ENCODE measurements around the gene DSCAM. TPM values are rescaled to one million over a fixed set of nuclear protein-coding genes. Genes with fewer than 3 reads are reported as not detected.

Gene DSCAM
- total RNA-seq, 1 experiment from 2014 or later = 0.66 TPM

GRCh38 chr21:40250514-40251294, 596.3 kb downstream of the DSCAM start:
- H3K36me3 ChIP-seq (replicated peaks; ENCODE audit: control insufficient read depth, insufficient read depth, low read length) = no peaks in the 10 kb centered on the region
- no peak for DNase-seq
- H3K4me3 ChIP-seq (ENCODE audit: insufficient read depth, low read depth, low read length) = no peak overlapping the region
- no peaks in the 10 kb centered on the region for H3K27me3 ChIP-seq (ENCODE audit: control insufficient read depth, insufficient read depth, low read length)

- no peak for DNase-seq
- Histone ChIP-seq H3K36me3 (replicated peaks; ENCODE audit: control insufficient read depth, insufficient read depth, low read length) (no peaks in the 10 kb centered on the region), H3K27me3 (ENCODE audit: control insufficient read depth, insufficient read depth, low read length) (no peaks in the 10 kb centered on the region), H3K4me3 (ENCODE audit: insufficient read depth, low read depth, low read length) (no peak overlapping the region)
Measured at GRCh38 chr21:40244981-40245380, 602.0 kb downstream of the DSCAM start.

- DNase-seq = no peak
- Histone ChIP-seq H3K27me3 (ENCODE audit: control insufficient read depth, insufficient read depth, low read length) (no peaks in the 10 kb centered on the region), H3K36me3 (replicated peaks; ENCODE audit: control insufficient read depth, insufficient read depth, low read length) (no peaks in the 10 kb centered on the region), H3K4me3 (ENCODE audit: insufficient read depth, low read depth, low read length) (no peak overlapping the region)
Measured at GRCh38 chr21:40243685-40244084, 603.3 kb downstream of the DSCAM start.

GRCh38 chr21:40242586-40243265, 604.2 kb downstream of the DSCAM start:
- H3K27me3 ChIP-seq (ENCODE audit: control insufficient read depth, insufficient read depth, low read length) = no peaks in the 10 kb centered on the region
- no peak for DNase-seq
- no peaks in the 10 kb centered on the region for H3K36me3 ChIP-seq (replicated peaks; ENCODE audit: control insufficient read depth, insufficient read depth, low read length)
- no peak overlapping the region for H3K4me3 ChIP-seq (ENCODE audit: insufficient read depth, low read depth, low read length)

GRCh38 chr21:40235528-40235927, 611.4 kb downstream of the DSCAM start:
- Histone ChIP-seq H3K36me3 (replicated peaks; ENCODE audit: control insufficient read depth, insufficient read depth, low read length) (no peaks in the 10 kb centered on the region), H3K4me3 (ENCODE audit: insufficient read depth, low read depth, low read length) (no peak overlapping the region), H3K27me3 (ENCODE audit: control insufficient read depth, insufficient read depth, low read length) (no peaks in the 10 kb centered on the region)
- DNase-seq = no peak

GRCh38 chr21:40231979-40232378, 615.0 kb downstream of the DSCAM start:
- no peak for DNase-seq
- no peaks in the 10 kb centered on the region for H3K27me3 ChIP-seq (ENCODE audit: control insufficient read depth, insufficient read depth, low read length)
- no peaks in the 10 kb centered on the region for H3K36me3 ChIP-seq (replicated peaks; ENCODE audit: control insufficient read depth, insufficient read depth, low read length)

GRCh38 chr21:40227096-40227495, 619.9 kb downstream of the DSCAM start:
- H3K36me3 ChIP-seq (replicated peaks; ENCODE audit: control insufficient read depth, insufficient read depth, low read length) = no peaks in the 10 kb centered on the region
- H3K4me3 ChIP-seq (ENCODE audit: insufficient read depth, low read depth, low read length) = no peak overlapping the region
- H3K27me3 ChIP-seq (ENCODE audit: control insufficient read depth, insufficient read depth, low read length) = no peaks in the 10 kb centered on the region
- no peak for DNase-seq

More at GRCh38 chr21:40231979-40232378, 615.0 kb downstream of the DSCAM start:
- no peak overlapping the region for H3K4me3 ChIP-seq (ENCODE audit: insufficient read depth, low read depth, low read length)

- H3K36me3 ChIP-seq (replicated peaks; ENCODE audit: control insufficient read depth, insufficient read depth, low read length) = no peaks in the 10 kb centered on the region
- no peak overlapping the region for H3K4me3 ChIP-seq (ENCODE audit: insufficient read depth, low read depth, low read length)
- DNase-seq = no peak
- H3K27me3 ChIP-seq (ENCODE audit: control insufficient read depth, insufficient read depth, low read length) = no peaks in the 10 kb centered on the region
Measured at GRCh38 chr21:40215941-40216340, 631.0 kb downstream of the DSCAM start.

- H3K36me3 ChIP-seq (replicated peaks; ENCODE audit: control insufficient read depth, insufficient read depth, low read length) = no peaks in the 10 kb centered on the region
- DNase-seq = no peak
- H3K27me3 ChIP-seq (ENCODE audit: control insufficient read depth, insufficient read depth, low read length) = no peaks in the 10 kb centered on the region
- no peak overlapping the region for H3K4me3 ChIP-seq (ENCODE audit: insufficient read depth, low read depth, low read length)
Measured at GRCh38 chr21:40210251-40210650, 636.7 kb downstream of the DSCAM start.

- Histone ChIP-seq H3K27me3 (ENCODE audit: control insufficient read depth, insufficient read depth, low read length) (no peaks in the 10 kb centered on the region), H3K4me3 (ENCODE audit: insufficient read depth, low read depth, low read length) (no peak overlapping the region), H3K36me3 (replicated peaks; ENCODE audit: control insufficient read depth, insufficient read depth, low read length) (no peaks in the 10 kb centered on the region)
- DNase-seq = no peak
Measured at GRCh38 chr21:40208948-40209345, 638.0 kb downstream of the DSCAM start.

GRCh38 chr21:40208206-40208947, 638.6 kb downstream of the DSCAM start:
- no peaks in the 10 kb centered on the region for H3K27me3 ChIP-seq (ENCODE audit: control insufficient read depth, insufficient read depth, low read length)
- DNase-seq = no peak
- no peak overlapping the region for H3K4me3 ChIP-seq (ENCODE audit: insufficient read depth, low read depth, low read length)
- no peaks in the 10 kb centered on the region for H3K36me3 ChIP-seq (replicated peaks; ENCODE audit: control insufficient read depth, insufficient read depth, low read length)

GRCh38 chr21:40200946-40201345, 646.0 kb downstream of the DSCAM start:
- DNase-seq = no peak
- Histone ChIP-seq H3K27me3 (ENCODE audit: control insufficient read depth, insufficient read depth, low read length) (no peaks in the 10 kb centered on the region), H3K36me3 (replicated peaks; ENCODE audit: control insufficient read depth, insufficient read depth, low read length) (no peaks in the 10 kb centered on the region), H3K4me3 (ENCODE audit: insufficient read depth, low read depth, low read length) (no peak overlapping the region)

- Histone ChIP-seq H3K27me3 (ENCODE audit: control insufficient read depth, insufficient read depth, low read length) (no peaks in the 10 kb centered on the region), H3K4me3 (ENCODE audit: insufficient read depth, low read depth, low read length) (no peak overlapping the region), H3K36me3 (replicated peaks; ENCODE audit: control insufficient read depth, insufficient read depth, low read length) (no peaks in the 10 kb centered on the region)
- DNase-seq = no peak
Measured at GRCh38 chr21:40200126-40200525, 646.8 kb downstream of the DSCAM start.

- H3K27me3 ChIP-seq (ENCODE audit: control insufficient read depth, insufficient read depth, low read length) = no peaks in the 10 kb centered on the region
- no peak for DNase-seq
- no peaks in the 10 kb centered on the region for H3K36me3 ChIP-seq (replicated peaks; ENCODE audit: control insufficient read depth, insufficient read depth, low read length)
- H3K4me3 ChIP-seq (ENCODE audit: insufficient read depth, low read depth, low read length) = no peak overlapping the region
Measured at GRCh38 chr21:40194185-40194980, 652.6 kb downstream of the DSCAM start.
